SIG-M5 treated with dmso at 0.1 percent for 504 hours (cell line): ENCODE data around the gene TNFRSF6B.
A peak's percentile ranks its signal among the peaks of the same experiment; 100 is the strongest.

Experiments
- DNase-seq: peaks from one replicate; lab custom pipeline; 2025; ENCODE audit not compliant: unreplicated experiment; lab: John Stamatoyannopoulos, UW

TNFRSF6B gene

GRCh38 chr20:63682384-63683139 is 13.9 kb upstream of the TNFRSF6B start:
- DNase-seq = peak; percentile 84

- DNase-seq = no peak
Observed at GRCh38 chr20:63685269-63686026, 11.0 kb upstream of the TNFRSF6B start.

- DNase-seq = no peak
Observed at GRCh38 chr20:63686094-63686491, 10.4 kb upstream of the TNFRSF6B start.

GRCh38 chr20:63686492-63687321 is 9.7 kb upstream of the TNFRSF6B start:
- DNase-seq = no peak

- no peak for DNase-seq
Observed at GRCh38 chr20:63687419-63688178, 8.9 kb upstream of the TNFRSF6B start.

GRCh38 chr20:63688228-63689045 is 8.0 kb upstream of the TNFRSF6B start:
- DNase-seq = no peak

- no peak for DNase-seq
Observed at GRCh38 chr20:63689046-63690002, 7.1 kb upstream of the TNFRSF6B start.

- no peak for DNase-seq
Observed at GRCh38 chr20:63690003-63690897, 6.2 kb upstream of the TNFRSF6B start.

- DNase-seq = no peak
Observed at GRCh38 chr20:63690898-63691710, 5.3 kb upstream of the TNFRSF6B start.

- DNase-seq = no peak
Observed at GRCh38 chr20:63691711-63692435, 4.6 kb upstream of the TNFRSF6B start.

GRCh38 chr20:63692436-63693082 is 3.9 kb upstream of the TNFRSF6B start:
- no peak for DNase-seq

- no peak for DNase-seq
Observed at GRCh38 chr20:63693083-63693732, 3.2 kb upstream of the TNFRSF6B start.

- no peak for DNase-seq
Observed at GRCh38 chr20:63693733-63694583, 2.5 kb upstream of the TNFRSF6B start.
